ENCODE results near the gene STRIP2. TPM values are rescaled to one million over a fixed set of nuclear protein-coding genes. Genes with fewer than 3 reads are reported as not detected.

Gene STRIP2
- total RNA-seq, 3 donors from 2014 or later, result under 0.01 to 1.9 (median 1.8) TPM

DNA sequence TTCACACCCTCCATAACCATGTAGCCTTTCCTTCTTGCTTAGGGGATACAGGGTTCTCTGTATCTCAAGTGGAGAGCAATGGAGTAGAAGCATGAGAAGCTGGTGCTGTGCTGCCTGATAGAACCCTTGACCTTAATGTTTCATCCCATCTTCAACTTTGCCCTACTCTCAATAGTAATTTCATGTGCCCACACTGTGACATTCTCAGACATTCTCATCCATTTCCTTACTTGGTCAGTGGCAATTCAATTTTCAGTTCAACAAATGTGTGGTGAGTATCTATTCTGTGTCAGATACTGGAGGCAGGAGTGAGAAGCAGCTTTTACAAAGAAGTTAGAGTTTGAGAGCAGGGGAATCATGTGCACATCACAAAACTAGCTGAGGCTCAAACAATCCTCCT, 16.1 kb downstream of the STRIP2 start:
- Histone ChIP-seq H3K27ac (no peak overlapping the region), H3K4me3 (no peak overlapping the region), H3K27me3 (no peaks in the 10 kb centered on the region), H3K4me1 (no peaks in the 10 kb centered on the region), H3K36me3 (no peaks in the 10 kb centered on the region), H3K9me3 (peaks cover 9% of the 10 kb centered on the region in 2 donors)
- intact Hi-C loops (cut with DNase I; ENCODE audit: low total_unique reads), result no loop called here
- no peak for TF ChIP-seq CTCF (IDR thresholded peaks at IDR 0.05)
- TF ChIP-seq POLR2A (IDR thresholded peaks at IDR 0.05), result no peak
- no peak for TF ChIP-seq POLR2AphosphoS5 (IDR thresholded peaks at IDR 0.05)
- DNase-seq (ENCODE audit: low spot score in 2 of 2), result no peak

DNA sequence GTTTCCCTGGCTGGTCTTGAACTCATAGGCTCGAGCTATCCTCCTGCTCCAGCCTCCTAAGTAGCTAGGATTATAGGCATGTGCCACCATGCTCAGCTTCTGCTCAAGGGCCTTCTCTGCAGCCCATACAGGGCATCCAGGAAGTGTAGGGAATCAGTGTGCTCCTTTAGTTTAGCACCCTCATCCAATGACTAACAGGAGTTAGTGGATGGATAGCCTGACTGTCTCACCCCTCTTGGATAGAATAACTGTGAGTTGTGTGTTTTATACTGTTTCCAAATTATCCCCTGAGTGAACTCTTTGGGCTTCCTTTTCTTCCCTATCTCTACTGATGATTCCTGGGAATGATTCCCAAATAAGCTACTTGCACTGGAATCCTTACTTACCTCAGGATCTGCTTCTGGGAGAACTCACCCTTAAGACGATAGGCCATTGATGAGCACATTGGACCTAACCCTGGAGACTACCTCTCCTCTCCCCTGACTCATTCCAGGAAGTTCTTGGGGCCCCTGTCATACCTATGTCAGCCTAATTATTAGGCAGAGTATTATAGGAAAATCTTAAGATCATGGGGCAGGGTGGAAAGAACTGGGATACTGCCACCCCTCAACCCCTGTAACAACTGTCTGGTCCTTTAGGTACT, 18.5 kb downstream of the STRIP2 start:
- H3K27ac ChIP-seq, result no peak overlapping the region
- H3K4me3 ChIP-seq, result no peak overlapping the region
- no peaks in the 10 kb centered on the region for H3K4me1 ChIP-seq
- TF ChIP-seq POLR2AphosphoS5 (IDR thresholded peaks at IDR 0.05) (no peak), POLR2A (IDR thresholded peaks at IDR 0.05) (no peak), CTCF (IDR thresholded peaks at IDR 0.05) (no peak)
- intact Hi-C loops (cut with DNase I; ENCODE audit: low total_unique reads), result no loop called here
- no peaks in the 10 kb centered on the region for H3K36me3 ChIP-seq
- no peak for DNase-seq (ENCODE audit: low spot score in 2 of 2)
- peaks cover 9% of the 10 kb centered on the region in 2 donors for H3K9me3 ChIP-seq
- H3K27me3 ChIP-seq, result no peaks in the 10 kb centered on the region

GRCh38 chr7:129453510-129454248, 19.4 kb downstream of the STRIP2 start:
- no peaks in the 10 kb centered on the region for H3K36me3 ChIP-seq
- peaks cover 4 to 6% of the 10 kb centered on the region in 2 donors for H3K9me3 ChIP-seq
- H3K27ac ChIP-seq, result no peak overlapping the region
- no peaks in the 10 kb centered on the region for H3K27me3 ChIP-seq
- no peak for DNase-seq (ENCODE audit: low spot score in 2 of 2)
- intact Hi-C loops (cut with DNase I; ENCODE audit: low total_unique reads), result no loop called here
- no peak overlapping the region for H3K4me3 ChIP-seq
- H3K4me1 ChIP-seq, result no peaks in the 10 kb centered on the region
- no peak for TF ChIP-seq POLR2A (IDR thresholded peaks at IDR 0.05)
- TF ChIP-seq CTCF (IDR thresholded peaks at IDR 0.05), result no peak
- no peak for TF ChIP-seq POLR2AphosphoS5 (IDR thresholded peaks at IDR 0.05)

GRCh38 chr7:129454249-129454551, 20.0 kb downstream of the STRIP2 start:
- no peak overlapping the region for H3K4me3 ChIP-seq
- no peaks in the 10 kb centered on the region for H3K4me1 ChIP-seq
- H3K9me3 ChIP-seq, result peaks cover 0 to under 1% of the 10 kb centered on the region in 2 donors
- no peak for TF ChIP-seq CTCF (IDR thresholded peaks at IDR 0.05)
- no peak for TF ChIP-seq POLR2A (IDR thresholded peaks at IDR 0.05)
- TF ChIP-seq POLR2AphosphoS5 (IDR thresholded peaks at IDR 0.05), result no peak
- no peaks in the 10 kb centered on the region for H3K36me3 ChIP-seq
- intact Hi-C loops (cut with DNase I; ENCODE audit: low total_unique reads), result no loop called here
- no peaks in the 10 kb centered on the region for H3K27me3 ChIP-seq
- H3K27ac ChIP-seq, result no peak overlapping the region
- DNase-seq (ENCODE audit: low spot score in 2 of 2), result no peak

DNA sequence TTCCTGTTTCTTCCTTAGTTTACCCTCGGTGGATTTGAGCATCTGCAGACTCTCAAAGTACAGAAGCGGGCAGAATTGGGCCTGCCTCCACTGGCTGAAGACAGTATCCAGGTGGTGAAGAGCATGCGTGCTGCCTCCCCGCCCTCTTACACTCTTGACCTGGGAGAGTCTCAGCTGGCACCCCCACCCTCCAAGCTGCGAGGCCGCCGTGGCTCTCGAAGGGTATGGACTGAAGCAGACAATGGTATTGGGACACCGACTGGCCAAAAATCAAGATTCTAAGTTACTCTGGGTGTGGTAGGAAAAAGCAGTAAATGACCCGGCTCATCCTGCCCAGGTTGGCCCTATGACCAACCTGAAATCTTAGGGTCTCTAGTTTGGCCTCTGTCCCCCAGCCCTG, 22.2 kb downstream of the STRIP2 start:
- Histone ChIP-seq H3K27ac (no peak overlapping the region), H3K4me1 (no peaks in the 10 kb centered on the region), H3K27me3 (no peaks in the 10 kb centered on the region), H3K36me3 (no peaks in the 10 kb centered on the region), H3K4me3 (no peak overlapping the region), H3K9me3 (no peaks in the 10 kb centered on the region)
- TF ChIP-seq POLR2AphosphoS5 (IDR thresholded peaks at IDR 0.05), result no peak
- TF ChIP-seq CTCF (IDR thresholded peaks at IDR 0.05), result no peak
- no peak for TF ChIP-seq POLR2A (IDR thresholded peaks at IDR 0.05)
- no peak for DNase-seq (ENCODE audit: low spot score in 2 of 2)
- intact Hi-C loops (cut with DNase I; ENCODE audit: low total_unique reads), result no loop called here

Data from breast epithelium (tissue), 4 donors.